GM23338 (cell line): ENCODE measurements around the gene MAD1L1. TPM values are rescaled to one million over a fixed set of nuclear protein-coding genes. Genes with fewer than 3 reads are reported as not detected.

Experiments
- ATAC-seq: fragments of 200-7000 bp; cut with Tn5 transposase; 3 replicates; pipeline ENCODE4 v1.9.1; 2020
- DNase-seq: peaks from one replicate; pipeline ENCODE4 v3.0.0-alpha.2; 2015; ENCODE audit warnings: low spot score
- H2AFZ ChIP-seq: fragments of 200-600 bp; sonication (generic); 2 replicates; pipeline ENCODE4 v1.8.0; 2016; ENCODE audit warnings: antibody characterized with exemption, mild to moderate bottlenecking, moderate library complexity
- H3F3A ChIP-seq: fragments of 200-600 bp; sonication (generic); replicated peaks from 2 replicates; pipeline ENCODE4 v1.8.0; 2017; ENCODE audit warnings: antibody characterized with exemption, mixed run types, low read depth
- H3K27ac ChIP-seq: fragments of 200-600 bp; sonication (generic); 2 replicates; pipeline ENCODE4 v1.6.1; 2016; ENCODE audit warnings: low read depth
- H3K27me3 ChIP-seq: fragments of 200-600 bp; sonication (generic); 2 replicates; pipeline ENCODE4 v1.8.0; 2016; ENCODE audit warnings: mild to moderate bottlenecking, mixed run types, moderate library complexity; ENCODE audit not compliant: insufficient read depth
- H3K36me3 ChIP-seq: fragments of 200-600 bp; sonication (generic); 2 replicates; pipeline ENCODE4 v1.8.0; 2016; ENCODE audit warnings: mild to moderate bottlenecking; ENCODE audit not compliant: insufficient read depth
- H3K4me1 ChIP-seq: fragments of 200-600 bp; sonication (generic); 2 replicates; pipeline ENCODE4 v1.8.0; 2016; ENCODE audit warnings: mild to moderate bottlenecking, moderate library complexity; ENCODE audit not compliant: insufficient read depth
- H3K4me2 ChIP-seq: fragments of 200-600 bp; sonication (generic); 2 replicates; pipeline ENCODE4 v1.7.1; 2017; ENCODE audit warnings: mixed run types
- H3K4me3 ChIP-seq: fragments of 200-600 bp; sonication (generic); 2 replicates; pipeline ENCODE4 v1.6.1; 2016; ENCODE audit warnings: mixed run types
- H3K79me2 ChIP-seq: fragments of 200-600 bp; sonication (generic); replicated peaks from 2 replicates; pipeline ENCODE4 v1.8.0; 2017; ENCODE audit warnings: mild to moderate bottlenecking; ENCODE audit not compliant: insufficient read depth
- H3K9me2 ChIP-seq: fragments of 200-600 bp; sonication (generic); 2 replicates; pipeline ENCODE4 v1.8.0; 2017; ENCODE audit not compliant: insufficient read depth
- H4K20me1 ChIP-seq: fragments of 200-600 bp; sonication (generic); replicated peaks from 2 replicates; pipeline ENCODE4 v1.8.0; 2017; ENCODE audit warnings: mild to moderate bottlenecking; ENCODE audit not compliant: insufficient read depth
- H3K27ac Mint-ChIP-seq: 2 replicates; pipeline ENCODE4 v1.8.0; 2020; ENCODE audit warnings: inconsistent platforms, mild to moderate bottlenecking, moderate library complexity, mixed read lengths
- H3K27me3 Mint-ChIP-seq: 3 replicates; pipeline ENCODE4 v1.8.0; 2022; ENCODE audit warnings: low read depth, mild to moderate bottlenecking, moderate library complexity, mixed read lengths, inconsistent platforms; ENCODE audit not compliant: insufficient read depth, poor library complexity
- H3K36me3 Mint-ChIP-seq: 3 replicates; pipeline ENCODE4 v1.8.0; 2021; ENCODE audit warnings: low read depth, mild to moderate bottlenecking, inconsistent platforms, moderate library complexity, mixed read lengths
- H3K4me1 Mint-ChIP-seq: 3 replicates; pipeline ENCODE4 v1.8.0; 2020; ENCODE audit warnings: mild to moderate bottlenecking, inconsistent platforms, mixed read lengths
- H3K4me3 Mint-ChIP-seq: 3 replicates; pipeline ENCODE4 v1.8.0; 2021; ENCODE audit warnings: moderate library complexity, mild to moderate bottlenecking, inconsistent platforms, mixed read lengths
- H3K9me3 Mint-ChIP-seq: 3 replicates; pipeline ENCODE4 v1.8.0; 2020; ENCODE audit warnings: moderate library complexity, mild to moderate bottlenecking, inconsistent platforms, mixed read lengths
- CTCF ChIP-seq, 2 experiments: fragments of 200-600 bp in 1 of 2; sonication (generic) in 1 of 2; conservative IDR thresholded peaks; 2 replicates each; pipeline versions ENCODE4 v1.5.1 to v1.6.1; 2016 to 2017; ENCODE audit warnings: antibody characterized with exemption in 2 of 2, low read depth in 2 of 2, mild to moderate bottlenecking in 2 of 2, moderate library complexity in 1 of 2
- ETS1 ChIP-seq: IDR thresholded peaks from 2 replicates; pipeline ENCODE4 v1.6.1; 2016; ENCODE audit warnings: antibody characterized with exemption
- EZH2phosphoT487 ChIP-seq: fragments of 200-600 bp; sonication (generic); IDR thresholded peaks from one replicate; pipeline ENCODE4 v1.8.1; 2018; ENCODE audit warnings: antibody characterized with exemption; ENCODE audit not compliant: unreplicated experiment
- JUNB ChIP-seq: IDR thresholded peaks from one replicate; pipeline ENCODE4 v1.6.1; 2016; ENCODE audit warnings: antibody characterized with exemption; ENCODE audit not compliant: unreplicated experiment
- NANOG ChIP-seq: IDR thresholded peaks from 2 replicates; pipeline ENCODE4 v1.6.1; 2016; ENCODE audit warnings: antibody characterized with exemption, borderline replicate concordance
- POLR2AphosphoS5 ChIP-seq: IDR thresholded peaks from 2 replicates; pipeline ENCODE4 v1.6.1; 2016; ENCODE audit warnings: antibody characterized with exemption, low read depth
- REST ChIP-seq: IDR thresholded peaks from one replicate; pipeline ENCODE4 v1.6.1; 2018; ENCODE audit warnings: antibody characterized with exemption; ENCODE audit not compliant: unreplicated experiment
- STAT1 ChIP-seq: IDR thresholded peaks from one replicate; pipeline ENCODE4 v1.6.1; 2016; ENCODE audit warnings: antibody characterized with exemption; ENCODE audit not compliant: unreplicated experiment
- ZNF114 ChIP-seq: fragments of 250-450 bp; sonication (Bioruptor Pico); IDR thresholded peaks from 2 replicates; pipeline ENCODE4 v1.5.0; 2020; ENCODE audit warnings: mild to moderate bottlenecking, moderate library complexity
- ZNF331 ChIP-seq: fragments of 250-450 bp; sonication (Bioruptor Pico); IDR thresholded peaks from 2 replicates; pipeline ENCODE4 v1.5.0; 2020; ENCODE audit warnings: low read depth, mild to moderate bottlenecking, moderate library complexity
- ZNF462 ChIP-seq: fragments of 250-450 bp; sonication (Bioruptor Pico); IDR thresholded peaks from 2 replicates; pipeline ENCODE4 v1.5.0; 2020; ENCODE audit warnings: mild to moderate bottlenecking, moderate library complexity
- polyA plus RNA-seq: library from polyadenylated mRNA; unstranded; fragments of >200 nt; fragmentation: Nextera tagmentation; extraction: Ambion mirVana; gene quantifications from 2 replicates; pipeline ENCODE4 v1.2.1, GENCODE V29; 2016
- total RNA-seq: library from RNA; depleted of rRNA; stranded (reverse); fragments of >200 nt; shearing (Covaris generic); gene quantifications from 2 replicates; pipeline ENCODE4 v1.2.3, GENCODE V29; 2014

Gene MAD1L1
- total and polyA plus RNA-seq, 2 experiments from 2014 or later = 40.3 to 59.3 TPM

- no peak for TF ChIP-seq REST
- no peak for TF ChIP-seq NANOG
Measured at GRCh38 chr7:2075811-2076210, 156.9 kb downstream of the MAD1L1 start (continued).

- Mint-ChIP-seq H3K4me1 (peaks cover 10% of the 10 kb centered on the region), H3K27me3 (peaks cover 29% of the 10 kb centered on the region), H3K36me3 (peaks cover 5% of the 10 kb centered on the region; the same call in 1 of the 3 replicates), H3K4me3 (no peak overlapping the region), H3K9me3 (no peaks in the 10 kb centered on the region), H3K27ac (no peak overlapping the region)
- H3K4me2 ChIP-seq = no peak overlapping the region
- no peak overlapping the region for H3K27ac ChIP-seq
- DNase-seq (no peak), ATAC-seq (no peak)
- no peaks in the 10 kb centered on the region for H3K9me2 ChIP-seq
- 0 out of 2 replicates have a peak, but pooled peaks cover 4% of the 10 kb centered on the region for H4K20me1 ChIP-seq
- H3K36me3 ChIP-seq = no peaks in the 10 kb centered on the region
- H3F3A ChIP-seq = no peaks in the 10 kb centered on the region
- H3K27me3 ChIP-seq = no peaks in the 10 kb centered on the region
- no peak overlapping the region for H3K4me3 ChIP-seq
- H3K4me1 ChIP-seq = no peaks in the 10 kb centered on the region
- H3K79me2 ChIP-seq = no peaks in the 10 kb centered on the region; the same call in 1 of the 2 replicates
- H2AFZ ChIP-seq = no peak overlapping the region
- no peak for TF ChIP-seq JUNB
- no peak for TF ChIP-seq ZNF114
- no peak for TF ChIP-seq NANOG
- TF ChIP-seq ETS1 = no peak
- no peak for TF ChIP-seq ZNF462
- TF ChIP-seq CTCF (conservative IDR thresholded peaks at IDR 0.05; ENCODE audit: low read depth in 2 of 2) = no peak
- no peak for TF ChIP-seq ZNF331 (CRISPR knock-in tag)
- no peak for TF ChIP-seq POLR2AphosphoS5
- TF ChIP-seq EZH2phosphoT487 = no peak
- TF ChIP-seq STAT1 = no peak
Measured at GRCh38 chr7:2074691-2075090, 158.1 kb downstream of the MAD1L1 start.
